ENCODE results near the gene CUL7. TPM values are rescaled to one million over a fixed set of nuclear protein-coding genes. Genes with fewer than 3 reads are reported as not detected.

The CUL7 gene
- total RNA-seq, 1 donor from 2014 or later = 16.1 TPM

DNA sequence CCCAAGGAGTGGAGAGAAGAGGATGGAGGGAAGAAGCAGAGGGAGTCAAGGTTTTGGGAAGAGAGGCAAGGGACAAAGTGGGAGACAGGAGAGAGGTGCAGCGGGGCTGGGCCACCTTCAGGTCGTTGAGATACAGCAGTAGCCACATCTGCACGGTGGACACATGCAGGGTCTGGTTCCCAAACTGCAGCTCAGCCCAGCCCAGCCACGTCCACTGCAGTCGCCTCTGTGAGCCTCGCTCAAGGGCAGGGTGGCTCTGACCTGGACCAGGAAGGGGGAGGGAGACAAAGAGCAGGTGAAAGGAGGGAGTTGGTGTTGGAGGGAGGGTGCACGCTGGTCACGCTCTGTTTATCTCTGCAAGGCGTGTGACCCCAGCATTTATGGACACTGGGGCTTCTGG is 14.9 kb downstream of the CUL7 start:
- intact Hi-C loops (cut with DNase I) = no loop called here
- H3K27ac ChIP-seq = no peak overlapping the region
- no peak overlapping the region for H3K4me3 ChIP-seq
- TF ChIP-seq, protein P1, sequence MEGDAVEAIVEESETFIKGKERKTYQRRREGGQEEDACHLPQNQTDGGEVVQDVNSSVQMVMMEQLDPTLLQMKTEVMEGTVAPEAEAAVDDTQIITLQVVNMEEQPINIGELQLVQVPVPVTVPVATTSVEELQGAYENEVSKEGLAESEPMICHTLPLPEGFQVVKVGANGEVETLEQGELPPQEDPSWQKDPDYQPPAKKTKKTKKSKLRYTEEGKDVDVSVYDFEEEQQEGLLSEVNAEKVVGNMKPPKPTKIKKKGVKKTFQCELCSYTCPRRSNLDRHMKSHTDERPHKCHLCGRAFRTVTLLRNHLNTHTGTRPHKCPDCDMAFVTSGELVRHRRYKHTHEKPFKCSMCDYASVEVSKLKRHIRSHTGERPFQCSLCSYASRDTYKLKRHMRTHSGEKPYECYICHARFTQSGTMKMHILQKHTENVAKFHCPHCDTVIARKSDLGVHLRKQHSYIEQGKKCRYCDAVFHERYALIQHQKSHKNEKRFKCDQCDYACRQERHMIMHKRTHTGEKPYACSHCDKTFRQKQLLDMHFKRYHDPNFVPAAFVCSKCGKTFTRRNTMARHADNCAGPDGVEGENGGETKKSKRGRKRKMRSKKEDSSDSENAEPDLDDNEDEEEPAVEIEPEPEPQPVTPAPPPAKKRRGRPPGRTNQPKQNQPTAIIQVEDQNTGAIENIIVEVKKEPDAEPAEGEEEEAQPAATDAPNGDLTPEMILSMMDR (IDR thresholded peaks at IDR 0.05) = no peak
- DNase-seq = no peak
- no peaks in the 10 kb centered on the region for H3K9me3 ChIP-seq
- H3K4me1 ChIP-seq = no peaks in the 10 kb centered on the region
- no peak for ATAC-seq
- H3K36me3 ChIP-seq = peaks cover 84% of the 10 kb centered on the region
- no peaks in the 10 kb centered on the region for H3K27me3 ChIP-seq (ENCODE audit: low read depth)

DNA sequence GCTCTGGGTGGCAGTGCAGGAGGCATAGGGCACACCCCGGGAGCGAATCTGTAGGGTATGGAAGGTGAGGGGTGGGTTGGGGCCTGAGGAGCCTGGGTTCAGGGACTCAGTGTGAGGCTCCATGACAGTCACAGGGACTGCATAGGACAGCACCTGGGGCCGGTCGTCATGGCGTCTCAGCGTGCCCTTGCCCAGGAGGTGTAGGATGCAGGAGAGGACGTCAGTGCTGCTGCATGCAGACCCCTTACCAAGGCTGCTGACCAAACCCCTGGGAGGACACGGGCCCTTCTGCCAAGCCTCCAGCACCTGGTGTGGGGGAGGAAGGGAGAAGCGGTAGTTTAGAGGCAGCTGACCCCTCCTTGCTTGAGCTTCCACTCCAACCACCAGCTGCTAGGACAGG is 15.9 kb downstream of the CUL7 start:
- H3K27me3 ChIP-seq (ENCODE audit: low read depth) = no peaks in the 10 kb centered on the region
- no peak overlapping the region for H3K27ac ChIP-seq
- intact Hi-C loops (cut with DNase I) = no loop called here
- ATAC-seq = no peak
- H3K36me3 ChIP-seq = peaks cover 83% of the 10 kb centered on the region
- no peak overlapping the region for H3K4me3 ChIP-seq
- TF ChIP-seq, protein P1 (IDR thresholded peaks at IDR 0.05) = no peak
- H3K4me1 ChIP-seq = no peaks in the 10 kb centered on the region
- H3K9me3 ChIP-seq = no peaks in the 10 kb centered on the region
- DNase-seq = no peak

DNA sequence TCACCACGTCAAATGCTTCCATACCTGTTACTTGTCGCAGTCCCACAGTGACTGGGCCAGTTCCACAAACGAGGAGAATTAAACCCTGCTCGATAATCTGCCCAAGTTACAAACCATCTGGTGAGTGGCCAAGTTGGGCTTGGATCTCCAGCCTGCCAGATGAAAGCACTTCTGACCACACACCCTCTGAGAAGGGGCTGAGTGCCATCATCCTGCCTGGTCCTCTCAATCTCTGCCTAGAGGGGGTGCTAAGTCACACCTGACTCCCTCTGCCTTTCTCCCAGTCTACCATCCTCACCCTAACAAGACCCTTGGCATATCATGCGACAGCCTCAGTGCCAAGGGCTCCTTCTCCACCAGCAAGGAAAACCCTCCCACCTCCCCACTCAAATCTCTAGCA is 16.5 kb downstream of the CUL7 start:
- TF ChIP-seq, protein P1 (IDR thresholded peaks at IDR 0.05) = no peak
- intact Hi-C loops (cut with DNase I) = no loop called here
- ATAC-seq = no peak

DNA sequence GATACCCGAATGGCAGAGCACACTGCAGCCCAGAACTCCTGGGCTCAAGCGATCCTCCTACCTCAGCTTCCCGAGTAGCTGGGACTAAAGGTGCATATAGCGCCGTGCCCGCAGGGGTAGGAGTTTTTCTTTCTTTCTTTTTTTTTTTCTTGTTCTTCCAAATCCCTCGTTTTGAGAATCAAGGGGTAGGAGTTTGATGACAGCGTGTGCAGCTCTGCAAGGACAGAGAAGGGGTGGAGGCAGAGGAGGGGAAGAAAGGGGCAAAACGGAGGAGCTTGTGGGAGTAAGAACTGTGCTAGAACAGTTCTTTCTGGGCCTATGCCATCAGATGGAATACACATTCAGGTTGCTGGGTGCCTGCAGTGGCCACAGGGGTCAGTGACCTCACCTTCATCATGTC is 16.9 kb downstream of the CUL7 start:
- Histone ChIP-seq H3K27me3 (ENCODE audit: low read depth) (no peaks in the 10 kb centered on the region), H3K4me1 (no peaks in the 10 kb centered on the region), H3K9me3 (no peaks in the 10 kb centered on the region), H3K36me3 (peaks cover 84% of the 10 kb centered on the region), H3K4me3 (no peak overlapping the region), H3K27ac (no peak overlapping the region)
- TF ChIP-seq, protein P1 (IDR thresholded peaks at IDR 0.05) = no peak
- no peak for ATAC-seq
- intact Hi-C loops (cut with DNase I) = no loop called here
- DNase-seq = no peak

More for the DNA sequence above, 16.5 kb downstream of the CUL7 start:
- Histone ChIP-seq H3K9me3 (no peaks in the 10 kb centered on the region), H3K27me3 (ENCODE audit: low read depth) (no peaks in the 10 kb centered on the region), H3K36me3 (peaks cover 83% of the 10 kb centered on the region), H3K4me1 (no peaks in the 10 kb centered on the region), H3K4me3 (no peak overlapping the region), H3K27ac (no peak overlapping the region)
- no peak for DNase-seq

DNA sequence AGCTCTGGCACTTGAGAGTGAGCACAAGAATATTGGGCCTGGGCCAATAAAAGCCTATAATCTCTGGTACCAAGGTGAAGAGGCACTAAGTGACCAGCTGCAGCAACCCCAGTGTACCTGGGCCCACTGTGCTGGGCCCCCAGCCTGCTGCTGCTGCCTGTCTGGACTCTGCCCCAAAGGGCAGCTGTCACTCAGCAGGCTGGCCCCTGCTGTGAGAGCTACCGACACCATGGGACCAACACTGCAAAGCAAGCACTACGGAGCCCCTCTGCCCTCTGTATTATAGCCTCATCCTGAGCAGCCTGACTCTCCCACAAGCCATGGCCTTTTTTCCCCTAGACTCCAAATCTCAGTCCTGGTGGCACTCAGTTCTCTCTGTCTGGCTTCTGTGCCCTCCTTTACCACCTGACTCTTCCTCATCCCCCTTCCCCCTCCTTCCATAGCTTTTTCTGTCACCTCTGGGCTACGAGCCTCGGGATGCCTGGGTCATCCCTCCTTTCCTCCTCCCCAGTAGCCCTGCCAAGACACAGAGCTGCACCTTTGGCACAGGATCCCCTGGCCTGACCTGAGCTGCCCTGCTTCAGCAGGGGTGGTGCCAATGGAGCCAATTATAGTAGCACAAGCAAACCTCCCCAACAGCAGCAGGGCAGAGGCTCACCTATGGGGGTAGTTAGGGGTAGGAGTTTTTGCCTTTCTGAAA is 18.0 kb downstream of the CUL7 start:
- DNase-seq (no peak), ATAC-seq (peak in 1 of 2 donors; percentile 5)
- Histone ChIP-seq H3K27ac (no peak overlapping the region), H3K4me1 (no peaks in the 10 kb centered on the region), H3K4me3 (no peak overlapping the region), H3K27me3 (ENCODE audit: low read depth) (no peaks in the 10 kb centered on the region), H3K9me3 (no peaks in the 10 kb centered on the region), H3K36me3 (peaks cover 89% of the 10 kb centered on the region)
- intact Hi-C loops (cut with DNase I) = no loop called here
- TF ChIP-seq, protein P1 (IDR thresholded peaks at IDR 0.05) = no peak
